NCI-H1105 treated with DMSO at 0.1 percent for 48 hours (cell line): ENCODE results near the gene SLC22A31.

Experiments
- DNase-seq: peaks from one replicate; lab custom pipeline; 2025; lab: John Stamatoyannopoulos, UW

Gene SLC22A31

DNA sequence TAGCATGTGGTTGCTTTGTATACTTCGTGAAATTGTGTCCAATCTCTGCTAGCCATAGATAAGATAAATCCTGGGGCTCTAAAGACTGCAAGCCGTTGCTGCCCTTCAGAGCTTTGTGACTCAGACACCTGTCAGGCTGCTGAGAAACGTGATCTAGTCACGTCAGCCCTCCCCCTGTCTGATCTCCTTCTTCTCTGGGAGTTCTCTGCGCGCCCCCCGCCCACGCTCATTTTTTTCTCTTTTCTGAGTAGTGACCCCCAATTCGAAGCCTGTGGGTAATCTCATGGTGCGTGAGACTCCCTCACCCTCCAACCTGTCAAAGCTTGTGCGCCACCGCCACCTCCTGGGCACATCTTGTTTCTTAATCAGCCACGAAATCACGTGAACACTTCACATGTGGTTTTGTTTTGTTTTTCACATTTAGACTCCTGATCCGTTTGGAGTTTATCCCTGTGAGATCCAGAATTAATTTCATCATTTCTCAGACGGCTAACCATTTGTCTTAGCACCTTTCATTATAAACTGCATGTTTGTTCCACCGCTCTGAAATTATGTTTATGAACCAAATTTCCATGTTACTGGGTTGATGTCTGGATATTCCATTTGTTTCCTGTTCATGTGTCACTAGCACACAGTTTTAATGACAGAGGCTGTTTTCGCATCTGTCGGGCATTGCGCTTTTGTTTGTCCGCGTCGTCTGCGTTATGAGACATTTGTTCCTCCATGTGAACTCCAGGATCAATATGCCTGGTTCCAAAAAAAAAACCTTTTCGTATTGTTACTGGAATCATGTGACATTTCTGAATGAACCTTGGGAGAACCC, 16.2 kb upstream of the SLC22A31 start:
- peak; percentile 39 for DNase-seq

DNA sequence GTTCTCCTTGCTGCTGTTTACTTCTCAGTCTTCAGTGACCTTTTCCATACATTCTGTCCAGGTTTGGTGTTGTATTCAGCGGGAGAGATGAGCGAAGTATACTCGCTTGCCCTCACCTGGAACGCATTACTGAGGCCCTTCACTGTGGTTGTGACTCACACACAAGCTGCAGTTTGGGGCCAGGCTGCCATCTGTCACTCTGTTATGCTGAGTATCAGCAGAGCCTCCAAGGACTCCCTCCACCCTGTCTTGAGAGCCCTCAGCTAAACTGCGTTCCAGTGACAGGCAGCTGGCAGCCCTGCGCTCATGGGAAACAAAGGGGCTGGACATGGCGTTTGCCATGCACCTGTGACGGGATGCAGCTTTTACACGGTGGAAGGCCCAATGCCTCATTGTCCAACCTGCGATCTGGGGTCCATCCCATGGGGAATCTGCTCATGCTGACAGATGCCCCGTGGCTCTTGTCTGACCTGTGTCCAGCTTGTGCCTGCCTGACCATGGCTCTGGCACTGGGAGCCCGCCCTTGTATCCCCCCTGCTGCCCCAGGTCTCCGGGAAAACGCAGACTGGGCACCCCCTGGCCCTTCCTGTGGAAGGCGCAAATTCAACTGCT, 10.7 kb upstream of the SLC22A31 start:
- DNase-seq, result no peak

DNA sequence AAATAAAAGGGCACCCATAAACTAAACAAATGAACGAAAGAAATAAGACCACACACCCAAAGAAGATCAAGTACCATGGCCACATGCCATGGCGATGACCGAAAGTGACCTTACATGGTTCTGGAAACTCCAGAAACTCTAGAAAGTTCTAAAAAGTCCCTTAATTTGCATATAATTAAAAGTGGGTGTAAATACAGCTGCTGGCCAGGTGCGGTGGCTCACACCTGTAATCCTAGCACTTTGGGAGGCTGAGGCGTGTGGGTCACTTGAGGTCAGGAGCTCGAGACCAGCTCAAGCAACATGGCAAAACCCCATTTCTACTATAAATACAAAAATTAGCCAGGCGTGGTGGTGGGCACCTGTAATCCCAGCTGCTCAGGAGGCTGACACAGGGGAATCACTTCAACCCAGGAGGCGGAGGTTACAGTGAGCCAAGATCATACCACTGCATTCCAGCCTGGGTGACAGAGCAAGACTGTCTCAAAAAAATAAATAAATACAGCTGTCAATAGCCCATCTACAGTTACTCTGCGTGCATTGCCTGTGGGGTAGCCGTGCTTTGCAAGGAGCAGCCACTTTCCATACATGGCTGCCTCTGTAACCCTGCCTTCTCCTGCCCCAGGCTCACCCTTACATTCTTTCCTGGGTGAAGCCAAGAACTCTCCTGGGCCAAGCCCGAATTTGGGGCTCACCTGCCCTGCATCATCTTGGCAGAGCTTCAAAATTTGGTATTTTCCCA, 10.0 kb upstream of the SLC22A31 start:
- no peak for DNase-seq

DNA sequence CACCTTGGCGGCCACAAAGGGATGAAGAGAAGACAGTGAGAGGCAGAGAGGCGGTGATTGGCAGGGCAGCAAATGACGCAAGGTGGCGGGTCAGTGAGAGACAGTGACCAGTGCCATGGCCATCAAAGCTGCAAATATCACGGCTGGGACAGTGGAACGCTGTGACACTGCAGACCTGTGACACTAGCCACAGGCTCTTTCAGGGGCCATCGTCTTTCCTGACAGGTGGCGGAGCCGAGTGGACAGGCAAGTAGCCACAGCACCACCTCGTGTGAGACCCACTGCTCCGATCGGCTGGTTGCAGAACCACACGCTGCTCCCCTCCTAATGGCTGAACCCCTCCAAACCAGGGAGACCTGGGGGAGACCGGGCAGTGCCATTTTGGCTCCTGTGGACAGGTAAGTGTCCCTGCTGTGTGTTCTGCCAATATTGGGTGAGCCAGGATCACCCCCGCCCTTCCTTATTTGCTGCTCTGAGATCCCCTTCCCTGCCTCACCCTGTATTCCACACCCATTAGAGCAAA, 9.2 kb upstream of the SLC22A31 start:
- DNase-seq, result no peak

DNA sequence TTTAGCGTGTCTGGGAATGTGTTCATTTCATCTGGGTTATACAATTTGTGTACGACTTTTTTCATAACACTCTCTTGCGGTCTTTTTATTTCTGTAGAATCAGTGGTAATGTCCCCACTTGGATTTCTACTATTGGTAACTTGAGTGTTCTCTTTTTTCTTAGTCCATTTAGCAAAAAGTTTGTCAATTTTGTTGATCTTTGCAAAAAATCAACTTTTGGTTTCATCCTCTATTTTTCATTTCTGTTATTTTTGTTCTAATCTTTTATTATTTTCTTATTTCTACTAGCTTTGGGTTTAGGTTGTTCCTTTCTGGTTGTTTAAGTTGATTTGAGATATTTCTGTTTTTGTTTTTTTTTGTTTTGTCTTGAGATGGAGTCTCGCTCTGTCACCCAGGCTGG, 7.7 kb upstream of the SLC22A31 start:
- no peak for DNase-seq

DNA sequence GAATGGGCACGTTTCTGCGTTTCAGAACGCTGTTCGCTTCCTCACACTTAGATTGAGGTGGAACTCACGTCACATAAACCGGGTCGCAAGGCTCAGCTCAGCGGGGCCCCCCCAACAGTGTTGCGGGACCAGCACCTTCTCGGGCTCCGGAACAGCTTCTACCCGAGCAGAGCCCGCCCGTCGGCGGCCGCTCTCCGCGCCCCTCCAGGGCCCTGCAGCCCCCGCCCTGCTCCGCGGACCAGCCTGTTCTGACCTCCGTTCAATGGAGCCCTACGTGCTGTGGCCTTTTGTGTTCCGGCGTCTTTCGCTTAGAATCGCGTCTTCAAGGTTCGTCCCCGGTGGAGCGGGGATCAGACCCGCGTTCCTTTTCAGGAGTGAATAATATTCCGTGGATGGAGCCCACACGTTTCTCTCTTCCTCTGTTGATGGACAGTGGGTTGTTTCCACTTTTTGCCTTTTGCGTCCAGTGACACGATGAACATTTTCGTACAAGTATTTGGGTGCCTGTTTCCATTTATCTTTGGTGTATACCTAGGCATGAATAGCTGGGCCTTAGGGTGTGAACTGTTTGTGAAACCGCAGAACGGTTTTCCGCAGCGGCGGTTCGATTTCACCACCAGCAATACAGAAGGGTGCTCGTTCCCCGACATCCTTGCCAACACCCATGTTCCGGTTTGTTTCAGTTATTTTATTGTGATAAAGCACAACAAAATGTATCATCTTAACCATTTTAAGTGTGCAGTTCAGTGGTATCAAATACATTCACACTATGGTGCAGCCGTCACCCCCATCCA, 2.3 kb upstream of the SLC22A31 start:
- DNase-seq, result no peak

DNA sequence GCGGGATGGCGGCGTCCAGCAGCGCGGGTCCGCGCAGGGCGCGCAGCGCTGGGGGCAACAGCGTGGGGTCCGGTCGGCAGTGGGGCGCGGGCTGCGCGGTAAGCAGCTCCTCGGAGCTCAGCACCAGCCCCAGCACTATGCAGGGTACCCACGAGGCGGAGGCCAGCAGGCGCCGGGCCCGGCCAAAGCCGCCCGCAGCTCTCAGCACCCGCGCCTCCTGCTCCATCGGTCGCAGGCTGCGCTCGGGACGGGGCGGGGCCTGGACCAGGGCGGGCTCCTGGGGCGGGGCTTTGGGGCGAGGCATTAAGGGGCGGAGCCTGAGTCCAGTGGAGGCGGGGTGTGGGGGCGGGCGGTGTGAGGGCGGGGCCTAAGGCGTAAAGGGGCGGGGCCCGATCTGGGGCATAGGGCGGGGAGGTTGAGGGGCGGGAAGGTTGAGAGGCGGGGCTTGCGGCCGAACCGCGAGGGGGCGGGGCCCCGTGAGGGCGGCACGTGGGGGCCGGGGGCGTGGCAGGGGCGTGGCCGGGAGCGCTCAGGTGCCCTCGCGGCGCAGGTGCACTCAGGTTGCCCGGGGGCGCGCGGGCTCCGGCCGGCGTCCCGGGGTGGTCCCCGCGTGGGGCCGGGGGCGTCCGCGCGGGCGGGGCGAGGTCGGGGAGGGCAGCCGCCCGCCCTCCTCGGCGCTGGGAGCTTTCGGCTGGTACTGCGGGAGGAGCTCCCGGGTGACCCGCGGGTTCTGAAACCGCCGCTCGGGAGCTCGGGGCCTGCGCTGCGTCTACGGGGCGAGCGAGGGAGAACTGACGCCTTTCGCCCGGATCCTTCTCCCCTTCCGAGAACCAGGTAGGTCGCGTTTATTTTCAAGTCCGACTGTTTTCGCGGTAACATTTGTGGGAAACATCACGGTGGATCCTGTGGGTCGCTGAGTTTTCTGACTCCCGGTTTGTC, 1.4 kb upstream of the SLC22A31 start:
- DNase-seq, result peak; percentile 41

DNA sequence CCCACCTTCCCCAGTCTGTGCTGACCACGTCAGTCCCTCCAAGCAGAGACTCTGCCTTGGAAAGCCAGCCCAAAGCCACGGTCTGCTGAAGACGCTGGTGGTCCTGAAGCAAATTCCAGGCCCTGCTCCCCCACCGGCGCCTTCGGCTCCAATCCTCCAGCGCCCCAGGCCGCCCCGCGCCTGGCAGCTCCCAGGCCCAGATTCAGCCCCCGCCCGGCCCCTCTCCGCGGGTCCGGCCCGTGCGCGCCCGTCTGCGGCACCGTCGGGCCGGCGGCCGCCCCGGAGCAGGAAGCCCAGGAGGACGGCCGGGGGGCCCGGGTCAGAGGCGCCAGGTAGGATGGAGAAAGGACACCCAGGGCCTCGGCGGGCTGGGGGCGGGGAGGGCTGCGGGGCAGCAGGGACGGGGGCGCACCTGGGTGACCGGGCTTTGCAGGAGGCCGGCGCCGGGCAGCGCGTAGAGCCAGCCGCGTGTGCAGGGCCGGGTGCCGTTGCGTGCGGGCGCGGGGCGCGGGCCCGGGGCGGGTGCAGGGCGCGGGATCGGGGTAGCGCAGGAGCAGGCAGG, 594 bp upstream of the SLC22A31 start:
- no peak for DNase-seq

DNA sequence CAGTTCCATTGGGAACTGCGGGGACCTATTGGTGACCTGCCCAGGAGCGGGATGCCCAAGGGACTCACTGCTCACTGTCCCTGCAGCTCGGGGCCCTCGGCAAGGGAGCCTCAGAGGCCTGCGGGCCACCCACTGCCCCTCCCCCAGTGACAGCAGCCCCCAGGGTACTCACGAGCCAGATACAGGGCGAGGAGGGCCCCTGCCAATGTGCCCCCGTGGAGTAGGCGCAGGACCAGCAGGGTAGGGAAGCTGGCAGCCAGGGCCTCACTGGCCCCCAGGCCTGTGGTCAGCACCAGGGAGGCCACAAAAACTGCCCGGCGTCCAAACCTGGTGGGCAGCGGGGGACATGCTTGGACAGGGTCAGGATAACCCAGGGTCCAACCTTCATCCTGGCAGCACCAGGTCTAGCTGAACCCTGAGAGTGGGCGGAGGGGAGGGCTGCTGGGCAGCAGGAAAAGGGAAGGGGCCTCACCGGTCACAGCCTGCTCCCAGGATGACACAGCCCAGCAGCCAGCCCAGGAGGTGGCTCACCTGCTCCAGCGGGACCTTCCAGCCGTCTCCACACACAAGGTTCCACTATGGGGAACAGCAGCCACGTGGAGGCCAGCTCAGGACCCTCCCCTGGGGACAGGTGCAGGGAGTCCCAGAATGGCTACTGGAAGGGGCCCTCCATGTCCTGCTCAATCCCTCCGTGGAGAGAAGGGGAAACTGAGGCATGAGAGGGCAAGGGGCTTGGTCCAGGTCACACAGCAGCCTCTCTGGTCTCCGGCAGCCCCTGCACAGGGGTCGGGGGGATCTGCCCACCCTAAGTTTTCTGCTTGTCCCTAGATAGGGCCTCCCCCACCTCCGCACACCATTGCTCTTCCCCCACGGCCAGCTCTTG, 855 bp downstream of the SLC22A31 start:
- no peak for DNase-seq

DNA sequence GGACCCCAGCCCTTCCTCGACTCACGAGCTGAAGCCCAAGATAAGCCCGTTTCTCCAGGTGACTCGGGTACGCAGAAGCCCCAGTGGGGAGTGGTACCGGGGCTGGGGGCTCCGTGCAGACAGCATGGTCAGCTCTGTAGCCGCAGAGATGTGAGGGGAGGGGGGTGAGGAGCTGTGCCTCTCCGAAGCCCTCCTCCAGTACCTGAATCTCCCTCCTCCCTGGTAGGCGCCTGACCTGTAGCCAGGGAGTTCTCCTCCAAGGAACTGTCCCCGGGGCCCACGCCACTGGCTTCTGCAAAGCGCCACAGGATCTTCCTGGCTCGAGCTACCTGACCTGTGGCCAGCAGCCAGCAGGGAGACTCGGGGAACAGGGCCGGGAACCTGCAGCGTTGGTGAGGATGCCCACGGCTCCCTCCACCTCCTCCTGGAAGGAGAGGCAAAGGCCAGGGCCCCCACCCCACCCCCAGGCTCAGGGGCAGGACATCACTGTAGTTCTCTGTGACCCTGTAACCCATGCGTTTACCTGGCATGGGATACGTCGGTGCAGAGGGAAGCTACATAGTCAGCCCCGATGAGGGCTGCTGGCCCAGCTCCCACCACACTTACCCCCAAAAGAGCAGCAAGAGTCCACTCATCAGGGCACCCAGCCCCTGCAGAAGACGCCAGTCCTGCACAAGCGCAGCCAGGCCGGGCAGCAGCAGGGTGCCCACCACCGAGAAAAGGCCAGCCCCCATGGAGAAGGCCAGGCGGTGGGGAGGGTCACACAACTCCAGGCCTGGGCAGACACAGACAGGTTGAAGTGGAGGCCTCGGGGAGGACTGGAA, 1.7 kb downstream of the SLC22A31 start:
- DNase-seq, result no peak

DNA sequence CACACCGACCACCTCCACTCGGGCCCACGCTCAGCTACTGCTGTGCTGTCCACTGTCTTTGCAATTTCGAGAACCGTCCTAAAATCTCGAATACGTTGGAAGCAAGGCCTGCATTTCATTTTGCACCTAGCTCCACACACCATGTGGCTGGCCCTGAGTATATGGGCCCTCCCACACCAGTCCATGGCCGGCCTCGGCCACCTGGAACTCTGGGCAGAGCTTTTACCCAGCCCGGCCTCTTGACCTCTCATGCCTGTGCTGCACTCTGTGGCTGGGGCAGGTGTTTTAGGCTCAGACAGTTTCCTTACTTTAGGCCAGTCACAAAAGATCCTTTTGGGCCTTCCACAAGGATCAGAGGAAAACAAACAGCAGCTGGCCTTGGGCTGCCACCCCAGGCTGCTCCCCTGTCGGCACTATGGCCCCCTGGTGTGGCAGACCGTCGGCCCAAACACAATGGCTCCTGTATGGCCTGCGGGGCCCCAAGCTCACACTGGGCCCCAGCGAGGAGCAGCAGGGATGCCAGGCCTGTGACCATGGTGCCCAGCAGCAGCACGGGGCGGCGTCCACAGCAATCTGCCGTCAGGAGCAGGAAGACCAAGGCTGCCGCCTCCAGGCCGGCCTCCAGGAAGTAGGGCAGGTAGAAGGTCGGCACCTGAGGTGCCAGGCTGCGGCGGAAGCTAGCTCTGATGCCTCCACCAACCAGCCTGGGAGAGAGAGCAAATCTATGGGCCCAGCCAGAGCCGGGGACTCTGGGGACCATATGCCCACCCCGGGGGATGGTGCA, 2.5 kb downstream of the SLC22A31 start:
- no peak for DNase-seq

DNA sequence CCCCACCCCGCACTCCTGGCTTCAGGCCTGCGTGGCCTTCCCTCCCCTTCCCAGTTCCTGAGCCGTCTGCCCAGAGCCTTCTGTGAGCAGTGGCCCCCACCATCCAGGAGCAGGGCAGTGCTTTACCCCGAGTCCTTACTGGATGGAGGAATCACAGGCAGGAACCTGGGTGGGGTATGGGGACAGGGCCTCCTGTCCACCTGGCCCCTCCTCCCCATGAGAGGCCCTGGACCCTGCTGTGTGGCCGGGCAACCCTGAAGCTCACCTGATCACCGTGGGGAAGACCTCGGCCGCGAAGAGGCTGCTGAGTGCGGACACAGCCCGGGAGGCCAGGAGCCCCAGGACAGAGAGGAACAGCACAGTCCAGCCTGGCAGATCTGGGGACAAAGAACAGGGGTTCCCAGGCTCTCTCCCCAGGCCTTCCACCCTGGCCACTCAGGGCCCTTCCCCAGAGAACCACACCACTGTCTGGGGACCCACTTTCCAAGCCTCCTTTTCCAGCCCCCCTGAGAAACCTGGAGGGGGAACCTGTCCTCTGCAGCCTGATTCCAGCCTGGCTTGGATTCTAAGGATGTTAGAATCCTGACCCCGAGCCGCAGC, 3.2 kb downstream of the SLC22A31 start:
- DNase-seq, result no peak

DNA sequence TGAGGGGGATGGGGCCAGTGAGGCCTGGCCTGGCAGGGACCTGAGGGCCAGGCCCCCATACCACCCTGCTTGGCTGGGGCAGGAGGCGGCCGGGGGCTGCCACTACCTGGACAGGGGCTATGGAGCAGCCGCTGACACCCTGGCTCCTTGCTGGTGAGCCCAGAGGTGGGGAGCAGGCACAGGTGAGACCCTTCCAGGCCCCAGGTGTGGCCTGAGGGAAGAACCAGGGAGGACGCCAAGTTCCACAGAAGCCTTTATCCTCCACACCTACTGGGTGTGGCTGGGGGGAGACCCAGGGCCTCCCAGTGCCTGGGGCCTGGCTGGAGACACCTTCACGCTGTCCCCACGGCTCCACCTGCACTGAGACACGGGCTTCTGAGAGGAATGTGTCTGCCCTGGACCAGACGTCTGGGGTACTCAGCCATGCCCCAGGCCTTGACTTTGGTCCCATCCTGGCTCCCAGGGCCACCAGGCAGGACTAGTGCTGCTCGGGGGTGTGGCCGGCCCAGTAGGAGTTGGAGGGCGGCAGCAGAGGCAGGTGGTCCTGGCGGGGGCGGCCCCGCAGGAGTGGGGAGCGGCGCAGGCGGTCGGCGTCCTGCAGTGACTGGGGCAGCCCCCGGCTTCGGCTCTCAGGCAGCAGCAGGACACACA, 4.7 kb downstream of the SLC22A31 start:
- DNase-seq, result no peak

DNA sequence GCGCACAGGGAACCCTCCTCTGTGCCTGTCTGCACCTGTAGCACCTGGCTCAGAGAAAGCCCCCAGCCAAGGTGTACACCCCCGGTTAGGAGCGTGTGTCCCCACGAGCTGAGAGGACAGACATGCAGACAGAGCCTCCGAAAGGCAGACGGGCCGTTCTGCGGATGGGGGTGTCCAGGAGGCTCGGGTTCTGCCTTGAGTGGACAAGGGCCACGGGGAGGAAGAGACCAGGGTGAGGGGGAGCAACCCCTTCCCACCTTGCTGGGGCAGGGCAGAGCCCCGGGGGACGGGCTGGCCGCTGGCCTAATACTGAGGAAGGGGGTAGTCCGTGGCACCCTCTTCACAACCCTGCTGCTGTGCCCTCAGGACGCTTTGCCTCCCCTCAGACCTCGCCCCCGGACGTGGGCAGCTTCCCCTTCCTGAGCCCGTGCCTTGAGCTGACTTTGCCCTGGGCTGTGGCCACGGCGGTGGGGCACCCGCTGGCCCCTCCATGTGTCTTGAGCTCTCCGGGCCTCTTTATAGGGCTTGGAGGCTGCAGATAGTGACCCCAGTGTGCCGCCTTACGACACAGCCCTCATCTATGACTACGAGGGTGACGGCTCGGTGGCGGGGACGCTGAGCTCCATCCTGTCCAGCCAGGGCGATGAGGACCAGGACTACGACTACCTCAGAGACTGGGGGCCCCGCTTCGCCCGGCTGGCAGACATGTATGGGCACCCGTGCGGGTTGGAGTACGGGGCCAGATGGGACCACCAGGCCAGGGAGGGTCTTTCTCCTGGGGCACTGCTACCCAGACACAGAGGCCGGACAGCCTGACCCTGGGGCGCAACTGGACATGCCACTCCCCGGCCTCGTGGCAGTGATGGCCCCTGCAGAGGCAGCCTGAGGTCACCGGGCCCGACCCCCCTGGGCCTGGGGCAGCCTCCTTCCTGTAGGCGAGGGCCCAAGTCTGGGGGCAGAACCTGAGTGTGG, 5.7 kb downstream of the SLC22A31 start:
- no peak for DNase-seq

DNA sequence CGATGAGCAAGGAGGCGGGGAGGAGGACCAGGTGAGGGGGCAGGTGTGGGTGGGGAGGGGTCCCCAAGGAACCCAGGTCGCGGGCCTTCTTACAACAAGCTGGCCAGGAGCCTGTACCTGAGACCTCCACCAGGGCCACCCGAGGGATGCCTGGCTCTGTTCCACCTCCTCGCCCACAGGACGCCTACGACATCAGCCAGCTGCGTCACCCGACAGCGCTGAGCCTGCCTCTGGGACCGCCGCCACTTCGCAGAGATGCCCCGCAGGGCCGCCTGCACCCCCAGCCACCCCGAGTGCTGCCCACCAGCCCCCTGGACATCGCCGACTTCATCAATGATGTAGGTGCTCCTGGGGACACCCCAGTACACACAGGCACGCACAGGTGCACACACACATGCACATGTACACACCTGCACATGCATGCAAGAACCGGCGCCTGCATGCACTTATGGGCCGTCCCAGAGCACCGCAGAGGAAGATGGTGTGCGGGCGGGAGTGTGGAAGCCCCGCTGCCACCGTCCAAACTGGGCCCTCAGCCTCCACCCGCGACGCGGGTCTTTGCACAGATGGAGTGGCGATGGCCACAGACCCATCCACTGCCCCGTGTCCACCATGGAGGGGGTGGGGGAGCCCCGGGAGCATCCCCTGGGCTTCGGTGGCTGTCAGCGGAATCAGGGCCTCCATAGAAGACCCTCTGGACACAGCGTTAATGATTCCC, 6.6 kb downstream of the SLC22A31 start:
- DNase-seq, result no peak
